Transverse colon (tissue), 3 donors: ENCODE data around the gene HMCN2.

ENCODE experiments used
- CTCF ChIP-seq, 5 experiments: fragments of 200-600 bp in 3 of 5; fragments of 450-650 bp in 2 of 5; sonication (generic) in 3 of 5; IDR thresholded peaks; 1 replicate in 2 of 5; 2 replicates in 3 of 5; pipeline ENCODE4 v1.5.1; 2016 to 2017; ENCODE audit warnings: antibody characterized with exemption in 5 of 5, inconsistent platforms in 3 of 5, mild to moderate bottlenecking in 2 of 5, moderate library complexity in 1 of 5
- EP300 ChIP-seq: sonication (generic); formaldehyde crosslinking; IDR thresholded peaks from one replicate; pipeline ENCODE4 v1.6.1; 2017; ENCODE audit warnings: antibody characterized with exemption, low read depth

GRCh38 chr9:130443840-130444492 is 178.4 kb downstream of the HMCN2 start:
- TF ChIP-seq CTCF (IDR thresholded peaks at IDR 0.05): no peak
- TF ChIP-seq EP300: no peak
